ENCODE measurements around the gene SCN2A.
"Not testable (repeated sequence)": the region's sequence is repeated elsewhere in the genome, so short reads cannot be mapped to it uniquely, and the experiment has no call there.

Gene SCN2A

GRCh38 chr2:165256618-165257017 lies 17.4 kb downstream of the SCN2A start:
- DNase-seq = no peak

DNA sequence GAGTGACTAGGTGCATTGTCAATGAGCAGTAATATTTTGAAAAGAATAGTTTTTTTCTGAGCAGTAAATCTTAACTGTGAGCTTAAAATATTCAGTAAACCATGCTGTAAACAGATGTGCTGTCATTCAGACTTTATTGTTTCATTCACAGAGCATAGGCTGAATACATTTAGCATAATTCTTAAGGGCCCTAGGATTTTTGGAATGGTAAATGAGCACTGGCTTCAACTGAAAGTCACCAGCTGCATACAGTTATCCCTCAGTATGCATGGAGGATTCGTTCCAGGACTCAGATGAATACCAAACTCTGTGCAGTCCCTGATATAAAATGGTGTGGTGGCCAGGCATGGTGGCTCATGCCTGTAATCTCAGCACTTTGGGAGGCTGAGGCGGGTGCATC lies 21.1 kb downstream of the SCN2A start:
- DNase-seq = not testable (repeated sequence)

GRCh38 chr2:165268754-165269153 lies 29.5 kb downstream of the SCN2A start:
- DNase-seq = no peak

DNA sequence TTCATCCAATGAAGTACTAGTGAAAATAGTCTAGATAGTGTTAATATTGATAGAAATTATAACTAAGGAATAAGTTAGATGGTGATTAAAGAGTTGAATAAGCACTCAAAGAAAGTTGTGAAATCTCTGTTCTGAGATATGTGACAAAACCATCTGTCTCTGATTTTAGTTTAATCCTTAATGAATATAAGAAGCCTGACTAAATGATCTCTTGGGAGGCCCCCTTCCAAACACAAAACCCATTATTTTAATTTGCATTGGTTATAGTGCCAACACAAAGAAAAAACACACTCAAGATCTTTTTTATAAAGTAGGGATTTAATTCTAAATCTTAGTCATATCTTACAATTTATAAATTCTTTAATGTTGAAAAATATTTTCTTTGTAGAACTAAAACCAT lies 34.0 kb downstream of the SCN2A start:
- DNase-seq = no peak

DNA sequence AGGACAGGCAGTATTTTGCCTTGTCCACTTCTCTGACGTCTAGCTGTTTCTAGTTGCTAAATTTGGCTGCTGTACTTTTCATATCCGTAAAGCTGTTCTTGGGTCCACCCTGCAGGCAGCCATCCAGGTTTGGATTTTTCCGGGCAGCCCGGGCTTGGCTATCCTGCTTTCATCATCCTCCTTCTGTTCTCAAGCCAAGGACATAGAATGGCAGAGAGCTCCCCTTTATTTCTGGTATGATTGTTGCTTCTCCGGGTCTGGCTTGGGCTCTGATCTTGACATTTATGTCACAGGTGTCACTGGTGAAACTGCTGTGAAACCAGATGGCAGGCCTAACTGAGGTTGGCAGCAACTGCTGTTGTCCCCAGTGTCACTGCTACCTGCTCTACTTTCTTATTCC lies 35.5 kb downstream of the SCN2A start:
- no peak for DNase-seq

DNA sequence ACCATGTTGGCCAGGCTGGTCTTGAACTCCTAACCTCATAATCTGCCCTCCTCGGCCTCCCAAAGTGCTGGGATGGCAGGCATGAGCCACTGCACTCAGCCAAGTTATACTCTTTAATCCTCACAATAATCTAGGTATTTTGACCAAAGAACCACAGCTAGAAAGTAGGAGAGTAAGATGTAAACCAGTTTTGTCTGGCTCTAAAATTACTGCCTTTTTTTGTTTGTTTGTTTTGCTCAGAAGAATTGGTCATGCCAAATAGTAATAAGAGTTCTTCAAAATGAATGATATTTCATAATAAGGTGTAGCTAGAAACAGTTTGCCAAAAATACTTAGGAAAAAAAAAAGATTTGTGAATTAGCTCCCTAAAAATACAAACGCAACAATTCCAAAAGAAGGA lies 36.7 kb downstream of the SCN2A start:
- no peak for DNase-seq

DNA sequence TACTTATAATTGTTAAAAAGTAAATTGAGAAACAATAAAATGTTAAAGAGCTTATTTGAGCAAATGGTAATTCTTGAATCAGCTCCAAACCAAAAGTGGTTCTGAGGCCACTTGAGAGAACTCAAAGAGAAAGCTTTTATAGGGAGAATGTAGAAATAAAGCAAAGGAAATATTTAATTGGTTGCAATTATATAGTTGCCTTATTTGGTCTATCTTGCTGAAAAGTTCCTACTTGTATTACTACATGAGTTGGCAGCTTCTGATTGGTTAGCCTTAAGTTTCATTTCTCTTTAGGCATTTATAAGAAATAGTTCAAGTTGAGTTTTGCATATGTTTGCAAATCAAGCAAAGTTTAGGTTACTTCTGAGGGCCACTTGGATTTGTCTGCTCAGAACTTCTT lies 38.1 kb downstream of the SCN2A start:
- no peak for DNase-seq

DNA sequence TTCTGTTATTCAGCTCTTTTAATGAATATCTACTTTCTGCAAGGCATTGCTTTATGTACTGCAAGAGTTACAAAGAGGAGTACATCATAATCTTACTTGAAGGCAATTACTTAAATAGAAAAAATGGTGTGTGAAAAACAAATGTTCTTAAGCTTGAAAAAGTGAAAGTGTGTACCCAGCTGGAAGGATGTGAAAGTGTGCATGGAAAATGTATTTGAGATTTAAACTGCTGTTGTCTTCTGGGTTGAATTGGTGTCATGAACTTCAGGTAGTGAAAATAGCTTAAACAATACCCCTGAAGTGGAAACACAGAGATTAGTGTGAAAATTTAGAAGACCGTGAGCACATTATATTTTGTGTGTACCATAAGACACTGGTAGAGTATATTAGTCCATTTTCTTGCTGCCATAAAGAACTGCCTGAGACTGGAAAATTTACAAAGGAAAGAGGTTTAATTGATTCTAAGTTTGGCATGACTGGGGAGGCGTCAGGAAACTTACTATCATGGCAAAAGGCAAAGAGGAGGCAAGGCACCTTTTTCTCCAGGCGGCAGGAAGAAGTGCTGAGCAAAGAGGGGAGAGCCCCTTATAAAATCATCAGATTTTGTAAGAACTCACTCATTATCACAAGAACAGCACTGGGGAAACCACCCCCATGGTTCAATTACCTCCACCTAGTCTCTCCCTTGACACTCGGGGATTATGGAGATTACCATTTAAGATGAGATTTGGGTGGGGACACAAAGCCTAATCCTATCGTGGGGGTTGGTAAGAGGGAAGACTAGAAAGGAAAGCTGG lies 38.8 kb downstream of the SCN2A start:
- DNase-seq = no peak

- no peak for DNase-seq
Observed at GRCh38 chr2:165280356-165280755, 41.1 kb downstream of the SCN2A start.

GRCh38 chr2:165281387-165281786 lies 42.2 kb downstream of the SCN2A start:
- DNase-seq = no peak

DNA sequence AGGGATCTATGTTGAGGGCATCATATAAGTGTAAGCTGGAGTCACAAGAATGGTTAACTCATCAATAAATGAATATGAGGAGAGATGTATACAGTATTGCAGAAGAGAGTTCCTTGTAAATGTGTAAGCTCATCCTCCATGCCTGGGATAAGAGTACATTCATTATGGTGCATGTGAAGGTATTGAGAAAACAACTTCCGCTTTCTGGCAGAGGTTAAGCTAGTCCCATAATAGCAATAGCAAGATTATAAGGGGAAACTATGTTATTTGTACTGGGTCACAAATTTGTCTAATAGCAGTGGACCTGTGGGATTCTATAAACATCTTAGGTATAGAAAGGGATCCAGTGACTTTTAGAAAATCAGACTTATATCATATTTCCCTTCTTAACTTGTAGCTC lies 44.1 kb downstream of the SCN2A start:
- DNase-seq = no peak

DNA sequence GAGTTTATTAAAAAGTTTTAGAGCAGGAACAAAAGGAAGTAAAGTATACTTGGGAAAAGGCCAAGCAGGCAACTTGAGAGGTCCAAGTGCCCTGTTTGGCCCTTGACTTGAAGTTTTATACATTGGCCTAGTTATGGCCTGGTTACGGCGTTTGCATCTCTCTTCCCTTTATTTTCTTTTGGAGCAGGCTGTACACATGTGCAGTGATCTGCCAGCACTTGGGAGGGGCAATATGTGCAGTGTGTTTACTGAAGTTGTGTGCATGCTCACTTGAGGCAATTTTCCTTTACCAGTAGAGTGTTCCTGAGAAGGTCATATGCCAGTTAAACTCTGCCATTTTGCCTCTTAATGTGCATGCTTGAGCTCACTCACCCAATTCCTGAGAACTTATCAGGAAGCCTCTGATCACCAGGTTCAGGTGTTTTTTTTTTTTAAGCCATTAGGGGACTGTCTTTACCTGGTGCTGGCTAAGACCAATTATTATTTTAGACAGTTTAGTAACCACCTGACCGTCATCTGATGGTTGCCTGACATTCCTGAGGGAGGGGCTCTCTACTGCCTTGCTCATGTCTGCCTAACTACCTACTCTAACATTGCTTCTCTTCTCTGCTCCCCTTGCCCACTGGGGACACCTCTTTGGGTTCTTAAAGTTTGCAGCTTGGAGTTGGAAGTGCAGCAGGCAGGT lies 48.0 kb downstream of the SCN2A start:
- no peak for DNase-seq

- DNase-seq = no peak
Observed at GRCh38 chr2:165289069-165289468, 49.9 kb downstream of the SCN2A start.

- DNase-seq = peak; percentile 89
Observed at GRCh38 chr2:165293440-165294420, 54.5 kb downstream of the SCN2A start.

DNA sequence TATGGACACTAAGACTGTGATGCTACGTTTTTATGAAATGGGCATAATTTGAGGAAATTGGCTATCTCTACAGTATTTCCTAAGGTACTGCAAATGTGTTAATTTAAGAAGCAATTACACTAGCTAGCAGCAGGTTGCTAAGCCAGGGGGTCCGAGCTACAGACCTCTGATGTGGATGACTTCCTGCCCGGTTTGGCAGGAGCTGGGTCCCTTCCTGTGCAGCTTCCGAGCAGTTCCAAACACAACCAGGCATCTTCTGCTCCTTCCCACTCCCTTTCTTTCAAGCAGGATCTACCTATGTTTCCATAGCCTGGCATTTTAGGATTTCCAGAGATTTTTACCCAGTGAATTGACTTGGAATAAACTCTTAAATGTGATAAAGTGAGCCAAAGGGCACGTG lies 55.7 kb downstream of the SCN2A start:
- DNase-seq = no peak

- no peak for DNase-seq
Observed at GRCh38 chr2:165295643-165296042, 56.4 kb downstream of the SCN2A start.

DNA sequence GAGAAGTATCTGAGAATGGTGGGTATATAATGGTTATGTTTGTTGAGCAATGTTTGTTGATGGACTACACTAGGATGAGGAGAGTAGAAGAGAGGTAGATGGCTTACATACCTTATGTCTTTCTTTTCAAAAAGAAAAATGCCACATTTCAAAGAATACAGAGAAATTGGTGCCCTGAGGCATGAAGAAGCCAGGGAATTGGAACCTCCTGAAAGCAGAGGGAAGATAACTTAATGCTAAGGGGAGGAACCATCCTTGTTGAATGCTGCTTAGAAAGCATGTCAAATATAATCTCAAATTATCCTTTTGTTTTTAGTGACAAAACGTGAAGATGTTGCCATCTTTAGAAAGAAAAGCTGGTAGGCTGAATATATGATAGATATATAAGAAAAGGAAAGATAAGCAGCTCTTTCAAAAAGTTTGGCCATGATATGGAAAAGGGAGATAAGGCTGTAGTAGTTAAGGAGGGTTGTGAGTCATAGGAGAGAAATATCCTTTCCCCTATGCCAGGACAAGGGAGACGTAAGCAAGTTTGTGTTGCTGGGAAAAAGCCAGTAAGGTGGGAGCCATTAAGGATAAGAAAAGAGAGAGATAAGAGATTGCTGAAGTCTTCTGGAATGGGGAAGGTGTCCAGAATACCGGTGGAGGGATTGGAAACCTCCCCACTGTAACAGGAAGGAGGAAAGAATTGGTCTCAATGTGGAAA lies 66.3 kb downstream of the SCN2A start:
- DNase-seq = no peak

DNA sequence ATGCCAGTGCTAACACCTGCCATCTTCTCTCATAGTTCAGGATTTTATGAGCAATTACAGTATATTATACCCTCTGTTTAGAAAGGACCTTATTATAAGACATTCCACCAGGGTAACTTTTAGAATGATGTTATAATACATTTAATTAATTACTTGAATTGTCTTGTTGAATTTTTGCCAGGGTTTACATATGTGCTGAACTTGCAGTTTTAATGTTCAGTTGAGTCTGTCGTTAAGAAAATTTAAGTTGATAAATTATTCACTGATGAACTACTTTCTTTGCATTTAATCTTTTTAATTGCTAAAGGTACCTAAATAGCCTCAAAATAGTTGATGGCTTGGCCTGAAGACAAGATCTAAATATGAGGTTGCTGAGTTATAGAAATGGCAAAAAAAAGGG lies 68.1 kb downstream of the SCN2A start:
- no peak for DNase-seq

DNA sequence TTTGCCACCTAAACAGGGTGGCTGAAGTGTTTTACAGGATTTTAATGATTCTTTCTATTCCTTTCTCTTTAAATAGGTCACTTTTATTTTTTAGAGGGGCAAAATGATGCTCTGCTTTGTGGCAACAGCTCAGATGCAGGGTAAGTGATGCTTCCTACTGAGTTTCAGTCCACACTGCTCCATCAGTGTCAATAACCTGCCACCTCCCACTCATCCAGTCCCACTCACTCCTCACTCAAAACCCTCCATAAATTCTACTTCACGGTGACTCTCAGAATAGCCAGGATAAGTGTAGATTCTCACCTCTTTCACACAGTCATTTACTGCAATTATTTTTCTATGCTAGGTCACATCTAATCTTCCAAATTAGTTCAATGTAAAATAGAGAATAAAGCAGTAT lies 72.7 kb downstream of the SCN2A start:
- no peak for DNase-seq

DNA sequence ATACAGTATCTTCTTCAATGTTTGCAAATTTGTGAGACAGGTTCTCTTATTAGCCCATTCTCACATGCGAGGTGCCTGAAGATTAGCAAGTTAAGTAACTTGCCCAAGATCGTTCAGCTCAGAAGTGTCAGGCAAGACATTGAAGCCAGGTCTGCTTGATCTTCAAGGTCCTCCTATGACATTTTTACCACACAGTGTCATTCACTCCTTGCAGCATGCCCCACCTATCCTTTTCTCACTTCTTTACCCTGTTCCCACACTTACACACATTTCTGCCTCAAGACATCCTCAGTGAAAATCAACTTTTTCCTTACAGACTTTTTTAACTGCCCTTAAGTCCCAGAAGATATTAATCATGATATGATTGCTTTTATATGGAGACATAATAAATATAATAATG lies 73.8 kb downstream of the SCN2A start:
- no peak for DNase-seq

DNA sequence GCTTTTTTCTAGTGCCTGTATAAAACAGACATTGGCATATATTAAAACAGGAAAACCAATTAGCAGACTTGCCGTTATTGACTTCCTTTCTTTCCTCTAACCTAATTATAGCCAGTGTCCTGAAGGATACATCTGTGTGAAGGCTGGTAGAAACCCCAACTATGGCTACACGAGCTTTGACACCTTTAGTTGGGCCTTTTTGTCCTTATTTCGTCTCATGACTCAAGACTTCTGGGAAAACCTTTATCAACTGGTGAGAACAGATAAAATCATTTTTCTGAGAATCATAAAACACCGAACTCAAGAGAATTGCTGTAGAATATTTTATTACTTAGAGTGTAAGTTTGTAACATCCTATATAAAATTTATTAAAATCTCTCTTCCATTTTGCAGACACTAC lies 74.3 kb downstream of the SCN2A start:
- no peak for DNase-seq

DNA sequence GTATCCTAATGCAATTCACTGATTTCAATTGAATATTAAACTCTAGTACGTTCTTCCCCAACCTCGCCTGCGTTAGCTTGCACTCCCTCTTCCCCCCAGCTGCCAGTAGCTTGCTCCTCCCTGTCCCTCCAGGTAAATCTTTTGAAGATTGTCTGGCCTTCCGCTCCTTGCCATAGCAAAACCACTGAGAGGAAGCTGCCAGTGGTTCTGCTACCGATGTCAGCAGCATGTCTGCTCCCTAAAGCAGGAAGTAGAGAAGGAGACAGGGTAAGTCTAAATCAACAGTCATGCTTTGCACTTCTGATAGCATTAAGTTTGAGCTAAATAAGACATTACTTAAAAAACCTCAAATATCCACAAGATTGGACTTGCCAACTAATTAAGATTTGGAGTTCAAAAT lies 89.1 kb downstream of the SCN2A start:
- no peak for DNase-seq

DNA sequence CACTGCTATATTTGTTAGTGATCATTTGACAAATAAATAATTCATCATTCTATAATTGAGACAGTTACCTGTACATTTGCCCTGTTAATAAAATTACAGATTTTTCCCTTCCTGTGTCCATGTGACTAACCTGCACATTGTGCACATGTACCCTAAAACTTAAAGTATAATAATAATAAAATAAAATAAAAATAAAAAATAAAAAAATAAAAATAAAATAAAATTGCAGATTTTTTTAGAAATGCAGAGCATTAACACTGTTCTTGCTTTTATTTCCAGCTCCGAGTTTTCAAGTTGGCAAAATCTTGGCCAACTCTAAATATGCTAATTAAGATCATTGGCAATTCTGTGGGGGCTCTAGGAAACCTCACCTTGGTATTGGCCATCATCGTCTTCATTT lies 105.1 kb downstream of the SCN2A start:
- DNase-seq = not testable (repeated sequence)

Data from NCI-H187 treated with DMSO at 0.1 percent for 48 hours (cell line).